H1 (cell line): ENCODE results near the gene CYP2C19.

Source experiments
- CHD2 ChIP-seq: IDR thresholded peaks from 2 replicates; pipeline ENCODE4 v1.6.1; 2012; ENCODE audit warnings: low read length, improper control_type of control experiment
- CTCF ChIP-seq, 3 experiments: IDR thresholded peaks; 1 replicate in 2 of 3; 2 replicates in 1 of 3; pipeline versions ENCODE4 v1.5.1 to v1.6.1; 2011; ENCODE audit warnings: low read length in 3 of 3, mild to moderate bottlenecking in 3 of 3, inconsistent platforms in 2 of 3, low read depth in 1 of 3, moderate library complexity in 1 of 3; ENCODE audit not compliant: insufficient read depth in 1 of 3; ENCODE audit errors: control extremely low read depth in 1 of 3
- EZH2 ChIP-seq: fragments of 200-600 bp; sonication (generic); IDR thresholded peaks from 2 replicates; pipeline ENCODE4 v1.7.1; 2012; ENCODE audit warnings: low read depth, mild to moderate bottlenecking, moderate library complexity, low read length, inconsistent platforms; ENCODE audit not compliant: severe bottlenecking
- HDAC2 ChIP-seq, 2 experiments: fragments of 300-600 bp in 1 of 2; sonication (generic) in 1 of 2; IDR thresholded peaks; 2 replicates each; pipeline ENCODE4 v1.6.1; 2011 to 2012; ENCODE audit warnings: low read depth in 2 of 2, low read length in 2 of 2, mild to moderate bottlenecking in 2 of 2, moderate library complexity in 2 of 2, borderline replicate concordance in 1 of 2, inconsistent platforms in 1 of 2
- KDM1A ChIP-seq: fragments of 200-600, 300-600 bp; sonication (generic); IDR thresholded peaks from 2 replicates; pipeline ENCODE4 v1.7.1; 2016; ENCODE audit warnings: mild to moderate bottlenecking, low read length, borderline replicate concordance
- POLR2A ChIP-seq, 2 experiments: IDR thresholded peaks; 1 replicate in 1 of 2; 2 replicates in 1 of 2; pipeline ENCODE4 v1.6.1; 2011; ENCODE audit warnings: low read depth in 2 of 2, low read length in 2 of 2, mild to moderate bottlenecking in 2 of 2; ENCODE audit errors: control extremely low read depth in 1 of 2
- SP4 ChIP-seq: IDR thresholded peaks from 2 replicates; pipeline ENCODE4 v1.6.1; 2012; ENCODE audit warnings: low read length, inconsistent platforms
- SUZ12 ChIP-seq: fragments of 200-600 bp; sonication (generic); IDR thresholded peaks from 2 replicates; pipeline ENCODE4 v1.6.1; 2012; ENCODE audit warnings: mild to moderate bottlenecking, inconsistent platforms, low read length, moderate library complexity, mixed read lengths
- TCF12 ChIP-seq: IDR thresholded peaks from 2 replicates; pipeline ENCODE4 v1.6.1; 2011; ENCODE audit warnings: low read depth, mild to moderate bottlenecking, low read length
- TF ChIP-seq, protein P1 (sequence below): IDR thresholded peaks from 2 replicates; pipeline ENCODE4 v1.6.1; 2011; ENCODE audit warnings: low read length, improper control_type of control experiment

DNA sequence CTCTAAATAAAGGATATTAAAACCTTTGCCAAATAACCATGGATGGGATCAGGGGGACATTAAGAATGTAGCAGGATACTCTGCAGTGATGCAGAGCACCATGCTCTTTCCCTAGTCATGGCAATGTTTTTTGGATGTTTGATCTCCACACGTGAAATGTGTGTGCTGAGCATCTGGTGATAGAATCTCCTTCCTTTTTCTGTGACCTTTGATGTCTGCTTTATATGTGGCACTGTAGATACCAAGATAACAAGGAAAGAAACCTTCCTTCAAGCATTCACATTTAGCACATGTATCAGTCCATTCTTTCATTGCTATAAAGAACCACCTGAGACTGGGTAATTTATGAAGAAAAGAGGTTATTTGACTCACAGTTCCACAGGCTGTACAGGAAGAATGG is 88.3 kb downstream of the CYP2C19 start:
- TF ChIP-seq POLR2A (IDR thresholded peaks at IDR 0.05; ENCODE audit: control extremely low read depth in 1 of 2, low read depth in 2 of 2, low read length in 2 of 2) (no peak), CHD2 (no peak), CTCF (IDR thresholded peaks at IDR 0.05; ENCODE audit: control extremely low read depth in 1 of 3, insufficient read depth in 1 of 3, low read depth in 1 of 3, low read length in 3 of 3) (no peak), HDAC2 (IDR thresholded peaks at IDR 0.05; ENCODE audit: borderline replicate concordance in 1 of 2, low read depth in 2 of 2, low read length in 2 of 2) (no peak), SUZ12 (no peak), SP4 (no peak), KDM1A (no peak), EZH2 (no peak), TCF12 (no peak)
- TF ChIP-seq, protein P1, sequence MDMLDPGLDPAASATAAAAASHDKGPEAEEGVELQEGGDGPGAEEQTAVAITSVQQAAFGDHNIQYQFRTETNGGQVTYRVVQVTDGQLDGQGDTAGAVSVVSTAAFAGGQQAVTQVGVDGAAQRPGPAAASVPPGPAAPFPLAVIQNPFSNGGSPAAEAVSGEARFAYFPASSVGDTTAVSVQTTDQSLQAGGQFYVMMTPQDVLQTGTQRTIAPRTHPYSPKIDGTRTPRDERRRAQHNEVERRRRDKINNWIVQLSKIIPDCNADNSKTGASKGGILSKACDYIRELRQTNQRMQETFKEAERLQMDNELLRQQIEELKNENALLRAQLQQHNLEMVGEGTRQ: no peak
